ENCODE results near the gene ZNF280D. TPM values are rescaled to one million over a fixed set of nuclear protein-coding genes. Genes with fewer than 3 reads are reported as not detected.

ZNF280D gene
- polyA plus RNA-seq, 1 donor from 2014 or later, result 35.4 TPM

DNA sequence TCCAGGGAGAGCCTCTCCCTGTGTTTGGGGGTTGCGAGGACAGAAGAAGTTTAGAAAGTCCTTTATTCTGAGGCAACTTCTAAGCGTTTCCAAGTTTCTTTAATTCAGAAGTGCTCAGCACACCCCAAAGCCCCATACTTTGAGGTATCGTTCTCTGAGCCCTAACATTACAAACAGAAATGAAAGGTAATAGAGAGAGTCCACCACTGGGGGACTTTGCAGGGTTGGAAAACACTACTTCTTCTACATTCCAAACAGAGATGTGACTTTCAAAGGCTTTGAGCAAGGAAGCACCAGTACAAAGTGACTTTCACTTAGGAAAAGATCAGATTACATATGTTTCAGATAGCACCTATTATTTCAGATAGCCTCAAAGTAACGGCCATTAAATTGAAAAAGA, 6.2 kb upstream of the ZNF280D start:
- no peak overlapping the region for H2AFZ ChIP-seq (ENCODE audit: low read depth, low read length)
- H3K4me2 ChIP-seq (ENCODE audit: low read length), result no peak overlapping the region
- H3K27ac ChIP-seq (ENCODE audit: low read length), result no peak overlapping the region

DNA sequence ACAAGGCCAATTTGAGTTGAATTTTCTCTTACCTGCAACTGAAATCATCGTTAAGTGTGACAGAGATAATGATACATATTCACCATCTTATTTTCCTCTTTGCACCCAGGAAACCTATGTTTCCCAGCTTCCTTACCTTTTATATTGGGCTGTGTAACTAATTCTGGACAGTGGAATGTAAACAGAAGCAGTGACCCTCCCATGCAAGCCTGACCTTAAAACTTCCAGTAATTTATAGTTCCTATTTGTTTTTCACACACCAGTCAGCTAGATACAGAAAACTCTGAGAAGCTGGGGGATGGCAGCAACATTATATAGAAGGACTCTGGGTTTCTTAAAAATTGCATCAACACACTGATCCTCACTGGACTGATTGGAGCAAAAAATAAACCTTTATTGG, 4.5 kb upstream of the ZNF280D start:
- H3K9me2 ChIP-seq (ENCODE audit: insufficient read depth, low read length), result no peaks in the 10 kb centered on the region
- no peak overlapping the region for H3K4me3 ChIP-seq (ENCODE audit: low read length)
- no peaks in the 10 kb centered on the region for H3K27me3 ChIP-seq (ENCODE audit: insufficient read depth, low read depth, low read length)
- no peak overlapping the region for H2AFZ ChIP-seq (ENCODE audit: low read depth, low read length)
- H3K9me3 ChIP-seq (ENCODE audit: low read length), result no peaks in the 10 kb centered on the region
- no peak overlapping the region for H3K4me2 ChIP-seq (ENCODE audit: low read length)
- no peaks in the 10 kb centered on the region for H3K36me3 ChIP-seq (ENCODE audit: insufficient read depth, low read length)
- no peaks in the 10 kb centered on the region for H3K79me2 ChIP-seq (replicated peaks; ENCODE audit: insufficient read depth, low read length)
- H3F3A ChIP-seq (ENCODE audit: insufficient read depth, low read length, poor library complexity, severe bottlenecking), result no peaks in the 10 kb centered on the region
- H3K9ac ChIP-seq (ENCODE audit: low read length), result no peak overlapping the region
- H4K20me1 ChIP-seq (ENCODE audit: insufficient read depth), result no peaks in the 10 kb centered on the region
- no peak overlapping the region for H3K27ac ChIP-seq (ENCODE audit: low read length)
- no peak for TF ChIP-seq CTCF (IDR thresholded peaks at IDR 0.05; ENCODE audit: poor library complexity, severe bottlenecking)
- no peak for TF ChIP-seq MXI1 (conservative IDR thresholded peaks at IDR 0.05; ENCODE audit: poor library complexity, severe bottlenecking)
- no peak for TF ChIP-seq TAF1 (IDR thresholded peaks at IDR 0.05; ENCODE audit: low read depth)
- no peak for TF ChIP-seq REST (IDR thresholded peaks at IDR 0.05; ENCODE audit: borderline replicate concordance)
- TF ChIP-seq EP300 (conservative IDR thresholded peaks at IDR 0.05; ENCODE audit: poor library complexity, severe bottlenecking), result no peak
- TF ChIP-seq RAD21 (conservative IDR thresholded peaks at IDR 0.05), result no peak

More for the DNA sequence above, 6.2 kb upstream of the ZNF280D start:
- H3K9me2 ChIP-seq (ENCODE audit: insufficient read depth, low read length), result no peaks in the 10 kb centered on the region
- no peak overlapping the region for H3K4me3 ChIP-seq (ENCODE audit: low read length)
- no peaks in the 10 kb centered on the region for H3K79me2 ChIP-seq (replicated peaks; ENCODE audit: insufficient read depth, low read length)
- TF ChIP-seq TAF1 (IDR thresholded peaks at IDR 0.05; ENCODE audit: low read depth) (no peak), REST (IDR thresholded peaks at IDR 0.05; ENCODE audit: borderline replicate concordance) (no peak), MXI1 (conservative IDR thresholded peaks at IDR 0.05; ENCODE audit: poor library complexity, severe bottlenecking) (no peak), POLR2AphosphoS5 (IDR thresholded peaks at IDR 0.05) (no peak), SMC3 (conservative IDR thresholded peaks at IDR 0.05; ENCODE audit: poor library complexity) (no peak), CTCF (IDR thresholded peaks at IDR 0.05; ENCODE audit: poor library complexity, severe bottlenecking) (no peak), RAD21 (conservative IDR thresholded peaks at IDR 0.05) (no peak), EZH2 (IDR thresholded peaks at IDR 0.05; ENCODE audit: borderline replicate concordance, insufficient read depth, low read length, poor library complexity, severe bottlenecking) (no peak), EP300 (conservative IDR thresholded peaks at IDR 0.05; ENCODE audit: poor library complexity, severe bottlenecking) (no peak)
- no peaks in the 10 kb centered on the region for H3K27me3 ChIP-seq (ENCODE audit: insufficient read depth, low read depth, low read length)
- H3F3A ChIP-seq (ENCODE audit: insufficient read depth, low read length, poor library complexity, severe bottlenecking), result no peaks in the 10 kb centered on the region
- H4K20me1 ChIP-seq (ENCODE audit: insufficient read depth), result no peaks in the 10 kb centered on the region
- H3K9ac ChIP-seq (ENCODE audit: low read length), result no peak overlapping the region
- H3K9me3 ChIP-seq (ENCODE audit: low read length), result no peaks in the 10 kb centered on the region
- no peaks in the 10 kb centered on the region for H3K36me3 ChIP-seq (ENCODE audit: insufficient read depth, low read length)
